Esophagus squamous epithelium (tissue), 5 donors: ENCODE measurements around the gene FLT3LG. TPM values are rescaled to one million over a fixed set of nuclear protein-coding genes. Genes with fewer than 3 reads are reported as not detected.

Experiments used
- DNase-seq: peaks from one replicate; lab custom pipeline; 2025; lab: John Stamatoyannopoulos, UW
- H3K27ac ChIP-seq, 4 donors: fragments of 200-600 bp; sonication (generic); one replicate each; pipeline ENCODE4 v1.5.1; 2016 to 2019; ENCODE audit warnings: mild to moderate bottlenecking in 1 of 4
- H3K27me3 ChIP-seq, 4 donors: fragments of 200-600 bp; sonication (generic); 1 replicate in 3 of 4; 2 replicates in 1 of 4; pipeline versions ENCODE4 v1.5.1 to v1.6.0; 2017 to 2021; ENCODE audit warnings: antibody characterized with exemption in 1 of 4
- H3K36me3 ChIP-seq, 3 donors: fragments of 200-600 bp; sonication (generic); one replicate each; pipeline ENCODE4 v1.5.1; 2016 to 2019
- H3K4me1 ChIP-seq, 3 donors: fragments of 200-600 bp; sonication (generic); one replicate each; pipeline ENCODE4 v1.5.1; 2017 to 2019
- H3K4me3 ChIP-seq, 4 donors: fragments of 200-600 bp; sonication (generic); 1 replicate in 3 of 4; 2 replicates in 1 of 4; pipeline ENCODE4 v1.5.1; 2016 to 2019; ENCODE audit warnings: mild to moderate bottlenecking in 2 of 4, moderate library complexity in 1 of 4
- H3K9me3 ChIP-seq, 3 donors: fragments of 200-600 bp; sonication (generic); one replicate each; pipeline ENCODE4 v1.5.1; 2016 to 2019
- POLR2A ChIP-seq, 4 donors: fragments of 450-650 bp; IDR thresholded peaks; one replicate each; pipeline ENCODE4 v1.6.1; 2017; ENCODE audit warnings: antibody characterized with exemption in 4 of 4, mild to moderate bottlenecking in 4 of 4, moderate library complexity in 3 of 4
- WGBS, 2 donors: methylation state at CpG; one replicate each; pipeline ENCODE4 v1.1.5; 2018; 5-methylcytosine and 5-hydroxymethylcytosine counted together
- intact Hi-C: fragments of 100-400 bp; cut with DNase I; formaldehyde crosslinking; loops from one replicate; pipeline ENCODE4 v1.15.0; 2022
- total RNA-seq, 4 donors: library from RNA; depleted of rRNA; stranded (reverse); fragments of >200 nt; gene quantifications; one replicate each; pipeline ENCODE4 v1.1.0, GENCODE V29; 2016
- TF ChIP-seq, protein P1 (sequence below), 6 experiments: fragments of 450-650 bp in 4 of 6; fragments of 200-600 bp in 2 of 6; sonication (generic) in 2 of 6; IDR thresholded peaks; one replicate each; pipeline ENCODE4 v1.5.1; 2016 to 2019; ENCODE audit warnings: antibody characterized with exemption in 6 of 6, mild to moderate bottlenecking in 4 of 6, moderate library complexity in 4 of 6
- donor health status: DM: yes; HTN: yes; CAD: no.

The FLT3LG gene, protein sequence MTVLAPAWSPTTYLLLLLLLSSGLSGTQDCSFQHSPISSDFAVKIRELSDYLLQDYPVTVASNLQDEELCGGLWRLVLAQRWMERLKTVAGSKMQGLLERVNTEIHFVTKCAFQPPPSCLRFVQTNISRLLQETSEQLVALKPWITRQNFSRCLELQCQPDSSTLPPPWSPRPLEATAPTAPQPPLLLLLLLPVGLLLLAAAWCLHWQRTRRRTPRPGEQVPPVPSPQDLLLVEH
- total RNA-seq: 1 to 10 TPM in 3 of 4 donors, under 1 TPM in 1; 0.75 to 4.2 (median 2.7) TPM

DNA sequence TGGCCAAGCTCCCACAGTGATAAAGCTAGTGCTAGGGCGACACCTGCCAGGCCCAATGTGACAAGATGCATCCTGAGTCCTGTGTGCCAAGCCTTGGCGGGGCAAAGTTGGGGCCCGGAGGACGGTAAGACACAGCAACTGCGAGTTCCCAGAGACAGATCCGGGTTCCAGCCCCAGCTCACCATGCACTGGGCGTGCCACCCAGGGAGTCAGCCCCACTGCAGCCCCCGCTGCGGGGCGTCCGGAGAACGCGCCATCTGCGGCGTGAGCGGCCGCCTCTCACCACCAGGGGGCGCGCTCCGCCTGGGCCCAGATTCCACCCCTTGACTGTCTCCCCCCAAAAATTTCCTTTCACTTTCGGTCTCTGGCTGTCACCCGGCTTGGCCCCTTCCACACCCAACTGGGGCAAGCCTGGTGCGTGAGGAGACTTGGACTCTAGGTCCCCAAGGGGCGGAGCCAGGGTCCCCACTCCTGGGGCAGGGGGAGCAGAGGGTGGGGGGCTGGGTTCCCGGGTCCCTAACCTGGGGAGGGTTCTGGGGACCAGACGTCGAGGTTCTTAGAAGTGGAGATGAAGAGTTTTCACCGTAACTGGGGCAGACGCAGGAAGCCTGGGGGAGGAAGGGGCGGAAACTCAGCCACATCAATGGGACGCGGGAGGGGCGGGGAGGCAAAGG is at the start of gene FLT3LG:
Gene FLT3LG, plus strand, starts transcription at position 348 of the 674 bp plus-strand sequence. CDS start 425 bp downstream, outside the sequence.
- intact Hi-C loops: no loop called here
- TF ChIP-seq, protein P1, sequence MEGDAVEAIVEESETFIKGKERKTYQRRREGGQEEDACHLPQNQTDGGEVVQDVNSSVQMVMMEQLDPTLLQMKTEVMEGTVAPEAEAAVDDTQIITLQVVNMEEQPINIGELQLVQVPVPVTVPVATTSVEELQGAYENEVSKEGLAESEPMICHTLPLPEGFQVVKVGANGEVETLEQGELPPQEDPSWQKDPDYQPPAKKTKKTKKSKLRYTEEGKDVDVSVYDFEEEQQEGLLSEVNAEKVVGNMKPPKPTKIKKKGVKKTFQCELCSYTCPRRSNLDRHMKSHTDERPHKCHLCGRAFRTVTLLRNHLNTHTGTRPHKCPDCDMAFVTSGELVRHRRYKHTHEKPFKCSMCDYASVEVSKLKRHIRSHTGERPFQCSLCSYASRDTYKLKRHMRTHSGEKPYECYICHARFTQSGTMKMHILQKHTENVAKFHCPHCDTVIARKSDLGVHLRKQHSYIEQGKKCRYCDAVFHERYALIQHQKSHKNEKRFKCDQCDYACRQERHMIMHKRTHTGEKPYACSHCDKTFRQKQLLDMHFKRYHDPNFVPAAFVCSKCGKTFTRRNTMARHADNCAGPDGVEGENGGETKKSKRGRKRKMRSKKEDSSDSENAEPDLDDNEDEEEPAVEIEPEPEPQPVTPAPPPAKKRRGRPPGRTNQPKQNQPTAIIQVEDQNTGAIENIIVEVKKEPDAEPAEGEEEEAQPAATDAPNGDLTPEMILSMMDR (IDR thresholded peaks at IDR 0.05): peak; percentile 98 to 100 (median 99)
- no peak for TF ChIP-seq POLR2A (IDR thresholded peaks at IDR 0.05)
- 0% methylated on average over 13 to 22 of the region's 33 CpGs for WGBS, 2 donors
- H3K4me1 ChIP-seq: peaks cover 7 to 64% (median 32%) of the 10 kb centered on the region in 3 donors
- no peaks in the 10 kb centered on the region for H3K36me3 ChIP-seq
- no peaks in the 10 kb centered on the region for H3K27me3 ChIP-seq
- H3K27ac ChIP-seq: peak within 1 kb of the TSS; percentile 91 to 95 (median 92)
- DNase-seq: no peak
- no peaks in the 10 kb centered on the region for H3K9me3 ChIP-seq
- H3K4me3 ChIP-seq: peak within 1 kb of the TSS; percentile 82 to 90 (median 86)

DNA sequence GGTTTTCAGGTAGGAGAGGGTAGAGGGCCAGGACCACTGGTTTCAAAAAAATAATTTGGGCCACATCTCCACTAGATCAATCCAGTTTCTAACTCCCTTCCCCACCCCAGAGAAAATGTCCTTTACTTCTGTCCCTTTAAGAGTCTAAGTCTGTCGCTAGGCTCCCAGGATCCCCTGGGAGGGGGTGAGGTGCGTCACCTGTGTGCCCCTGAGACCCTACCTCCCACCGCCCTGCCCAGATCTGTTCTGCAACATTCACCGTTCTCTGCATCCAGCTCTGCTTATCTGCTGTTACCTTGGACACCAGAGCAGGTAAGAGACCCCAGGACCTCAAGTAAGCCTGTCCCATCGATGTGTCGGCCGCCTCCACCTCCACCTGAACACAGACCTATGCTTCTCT is 48.8 kb upstream of the FLT3LG start, which contains the start of gene GFY:
Gene GFY, plus strand, starts transcription at position 211 of the 400 bp plus-strand sequence. CDS start 1,043 bp downstream, outside the sequence.
- Histone ChIP-seq H3K27ac (no peak within 1 kb of the TSS), H3K36me3 (no peaks in the 10 kb centered on the region), H3K27me3 (peaks cover 25 to 100% (median 72%) of the 10 kb centered on the region in 4 donors), H3K9me3 (no peaks in the 10 kb centered on the region), H3K4me3 (no peak within 1 kb of the TSS), H3K4me1 (peaks cover 29 to 49% (median 35%) of the 10 kb centered on the region in 3 donors)
- no peak for TF ChIP-seq POLR2A (IDR thresholded peaks at IDR 0.05)
- TF ChIP-seq, protein P1 (IDR thresholded peaks at IDR 0.05): no peak
- WGBS, 2 donors: 41 to 58% methylated on average over 6 to 7 of the region's 7 CpGs
- intact Hi-C loops: no loop called here
- no peak for DNase-seq

DNA sequence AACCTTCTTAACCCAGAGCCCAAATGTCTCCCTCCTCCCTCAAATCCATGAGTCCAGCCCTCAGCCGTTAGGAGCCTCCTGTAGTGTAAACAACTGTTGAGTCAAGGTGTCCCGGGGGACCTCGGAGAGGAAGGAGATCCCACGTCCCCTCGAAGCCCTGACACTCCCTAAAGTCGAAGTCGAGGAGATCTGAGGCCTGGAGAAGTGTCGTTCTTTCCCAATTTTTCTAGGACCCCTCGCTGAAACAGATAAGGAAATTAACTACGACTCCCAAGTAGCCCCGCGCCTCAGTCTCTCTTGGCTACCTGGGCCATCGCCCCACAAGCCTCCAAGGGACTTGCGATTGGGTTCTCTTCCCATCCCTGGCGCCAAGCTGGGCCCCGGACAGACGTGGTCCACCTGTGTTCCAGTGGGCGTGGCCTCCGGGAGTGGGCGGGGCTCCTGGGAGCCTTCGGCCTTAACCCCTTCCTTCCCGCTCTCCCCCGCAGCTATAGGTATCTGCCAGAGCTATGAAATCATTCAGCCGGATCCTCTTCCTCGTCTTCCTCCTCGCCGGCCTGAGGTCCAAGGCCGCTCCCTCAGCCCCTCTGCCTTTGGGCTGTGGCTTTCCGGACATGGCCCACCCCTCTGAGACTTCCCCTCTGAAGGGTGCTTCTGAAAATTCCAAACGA is 48.0 kb upstream of the FLT3LG start:
- WGBS, 2 donors: 4 to 6% methylated on average over 21 to 28 of the region's 30 CpGs
- no peak overlapping the region for H3K27ac ChIP-seq
- no peak for TF ChIP-seq POLR2A (IDR thresholded peaks at IDR 0.05)
- TF ChIP-seq, protein P1 (IDR thresholded peaks at IDR 0.05): no peak
- peaks cover 25 to 100% (median 70%) of the 10 kb centered on the region in 4 donors for H3K27me3 ChIP-seq
- no peak for DNase-seq
- peaks cover 29 to 42% (median 31%) of the 10 kb centered on the region in 3 donors for H3K4me1 ChIP-seq
- no peaks in the 10 kb centered on the region for H3K36me3 ChIP-seq
- intact Hi-C loops: no loop called here
- no peak overlapping the region for H3K4me3 ChIP-seq
- no peaks in the 10 kb centered on the region for H3K9me3 ChIP-seq

DNA sequence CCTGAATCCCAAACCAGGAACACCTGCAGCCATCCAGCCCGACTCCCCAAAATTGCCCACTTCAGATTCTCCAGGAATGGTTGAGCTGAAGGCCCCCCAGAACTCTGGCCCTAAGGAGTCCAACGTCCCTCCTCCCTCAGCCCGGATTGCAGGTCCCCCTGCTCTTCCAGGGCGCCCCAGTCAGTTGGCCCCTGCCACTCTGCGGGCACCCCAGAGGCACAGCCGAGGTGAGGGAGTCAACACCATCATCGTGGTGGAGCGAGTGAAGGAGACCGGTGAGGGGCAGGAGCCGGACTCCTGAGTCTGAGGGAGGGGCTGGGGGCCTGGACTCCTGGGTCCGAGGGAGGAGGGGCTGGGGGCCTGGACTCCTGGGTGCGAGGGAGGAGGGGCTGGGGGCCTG is 46.7 kb upstream of the FLT3LG start:
- no CpG with 5 or more reads among the region's 12 CpGs for WGBS, 2 donors
- DNase-seq: no peak
- TF ChIP-seq POLR2A (IDR thresholded peaks at IDR 0.05): no peak
- TF ChIP-seq, protein P1 (IDR thresholded peaks at IDR 0.05): no peak
- intact Hi-C loops: no loop called here
- peaks cover 22 to 33% (median 24%) of the 10 kb centered on the region in 3 donors for H3K4me1 ChIP-seq
- H3K4me3 ChIP-seq: no peak overlapping the region
- no peaks in the 10 kb centered on the region for H3K9me3 ChIP-seq
- H3K27ac ChIP-seq: no peak overlapping the region
- H3K36me3 ChIP-seq: no peaks in the 10 kb centered on the region
- H3K27me3 ChIP-seq: peaks cover 25 to 100% (median 63%) of the 10 kb centered on the region in 4 donors
